Astrocyte (in vitro differentiated cells and primary cell): ENCODE results near the gene SH2D7. TPM values are rescaled to one million over a fixed set of nuclear protein-coding genes. Genes with fewer than 3 reads are reported as not detected.

Source experiments
- DNase-seq: peaks from one replicate; pipeline ENCODE4 v3.0.0-alpha.2; 2010; ENCODE audit warnings: low read depth
- FAIRE-seq: peaks from 2 replicates; lab custom pipeline; 2011; peaks lifted over from hg19 to GRCh38; lab: Jason Lieb, UNC
- H2AFZ ChIP-seq: 2 replicates; pipeline ENCODE4 v1.6.0; 2012; ENCODE audit warnings: low read depth, low read length, inconsistent platforms
- H3K27ac ChIP-seq: 2 replicates; pipeline ENCODE4 v1.5.1; 2011; ENCODE audit warnings: low read depth, low read length, inconsistent platforms
- H3K27me3 ChIP-seq: 2 replicates; pipeline ENCODE4 v1.6.0; 2011; ENCODE audit warnings: low read length, inconsistent platforms; ENCODE audit not compliant: insufficient read depth
- H3K36me3 ChIP-seq: 2 replicates; pipeline ENCODE4 v1.5.1; 2011; ENCODE audit warnings: low read length, inconsistent platforms; ENCODE audit not compliant: insufficient read depth
- H3K4me1 ChIP-seq: 2 replicates; pipeline ENCODE4 v1.5.1; 2011; ENCODE audit warnings: low read length, inconsistent platforms; ENCODE audit not compliant: insufficient read depth
- H3K4me2 ChIP-seq: 2 replicates; pipeline ENCODE4 v1.6.0; 2012; ENCODE audit warnings: low read length, inconsistent platforms
- H3K4me3 ChIP-seq: 2 replicates; pipeline ENCODE4 v1.5.1; 2011; ENCODE audit warnings: low read depth, mild to moderate bottlenecking, low read length, inconsistent platforms; ENCODE audit not compliant: insufficient read depth
- H3K79me2 ChIP-seq: 2 replicates; pipeline ENCODE4 v1.6.0; 2012; ENCODE audit warnings: mild to moderate bottlenecking, low read length, inconsistent platforms; ENCODE audit not compliant: insufficient read depth
- H3K9ac ChIP-seq: 2 replicates; pipeline ENCODE4 v1.6.0; 2012; ENCODE audit warnings: mild to moderate bottlenecking, low read length, inconsistent platforms
- H3K9me3 ChIP-seq: 2 replicates; pipeline ENCODE4 v1.5.1; 2012; ENCODE audit warnings: low read depth, mild to moderate bottlenecking, low read length, inconsistent platforms; ENCODE audit not compliant: insufficient read depth
- H4K20me1 ChIP-seq: 2 replicates; pipeline ENCODE4 v1.6.0; 2012; ENCODE audit warnings: low read length, inconsistent platforms; ENCODE audit not compliant: insufficient read depth
- H3K27ac Mint-ChIP-seq: one replicate; pipeline ENCODE4 v1.8.0; 2021; ENCODE audit warnings: mild to moderate bottlenecking, mixed read lengths; ENCODE audit not compliant: unreplicated experiment
- H3K27me3 Mint-ChIP-seq: one replicate; pipeline ENCODE4 v1.8.0; 2021; ENCODE audit warnings: low read depth, mixed read lengths; ENCODE audit not compliant: unreplicated experiment
- H3K36me3 Mint-ChIP-seq: one replicate; pipeline ENCODE4 v1.8.0; 2021; ENCODE audit warnings: low read depth, mixed read lengths; ENCODE audit not compliant: unreplicated experiment
- H3K4me1 Mint-ChIP-seq: one replicate; pipeline ENCODE4 v1.8.0; 2021; ENCODE audit warnings: low read depth, mixed read lengths; ENCODE audit not compliant: unreplicated experiment
- H3K4me3 Mint-ChIP-seq: one replicate; pipeline ENCODE4 v1.8.0; 2021; ENCODE audit warnings: mild to moderate bottlenecking, moderate library complexity, mixed read lengths; ENCODE audit not compliant: unreplicated experiment
- H3K9me3 Mint-ChIP-seq: one replicate; pipeline ENCODE4 v1.8.0; 2021; ENCODE audit warnings: mild to moderate bottlenecking, mixed read lengths; ENCODE audit not compliant: unreplicated experiment
- EZH2 ChIP-seq: IDR thresholded peaks from 2 replicates; pipeline ENCODE4 v1.6.1; 2012; ENCODE audit warnings: mild to moderate bottlenecking, low read length, inconsistent platforms; ENCODE audit not compliant: insufficient read depth
- total RNA-seq: library from RNA; stranded (reverse); gene quantifications from 2 replicates; pipeline ENCODE4 v1.2.1, GENCODE V29; 2021
- TF ChIP-seq, protein P1 (sequence below): IDR thresholded peaks from 2 replicates; pipeline ENCODE4 v1.5.1; 2011; ENCODE audit warnings: low read depth, mild to moderate bottlenecking, inconsistent platforms, low read length, moderate library complexity; ENCODE audit not compliant: insufficient read depth

SH2D7 gene
- total RNA-seq, 1 donor from 2014 or later: not detected

- Histone ChIP-seq H3K79me2 (no peaks in the 10 kb centered on the region), H3K36me3 (no peaks in the 10 kb centered on the region), H2AFZ (no peak overlapping the region), H3K27ac (no peak overlapping the region), H3K27me3 (no peaks in the 10 kb centered on the region), H3K4me1 (peaks cover 5% of the 10 kb centered on the region), H4K20me1 (no peaks in the 10 kb centered on the region), H3K9ac (no peak overlapping the region), H3K9me3 (no peaks in the 10 kb centered on the region), H3K4me3 (no peak overlapping the region), H3K4me2 (no peak overlapping the region)
- Mint-ChIP-seq H3K9me3 (no peaks in the 10 kb centered on the region), H3K4me1 (peaks cover 6% of the 10 kb centered on the region), H3K4me3 (no peak overlapping the region), H3K27me3 (peaks cover 10% of the 10 kb centered on the region), H3K36me3 (no peaks in the 10 kb centered on the region), H3K27ac (no peak overlapping the region)
- FAIRE-seq (no peak), DNase-seq (no peak)
- TF ChIP-seq, protein P1, sequence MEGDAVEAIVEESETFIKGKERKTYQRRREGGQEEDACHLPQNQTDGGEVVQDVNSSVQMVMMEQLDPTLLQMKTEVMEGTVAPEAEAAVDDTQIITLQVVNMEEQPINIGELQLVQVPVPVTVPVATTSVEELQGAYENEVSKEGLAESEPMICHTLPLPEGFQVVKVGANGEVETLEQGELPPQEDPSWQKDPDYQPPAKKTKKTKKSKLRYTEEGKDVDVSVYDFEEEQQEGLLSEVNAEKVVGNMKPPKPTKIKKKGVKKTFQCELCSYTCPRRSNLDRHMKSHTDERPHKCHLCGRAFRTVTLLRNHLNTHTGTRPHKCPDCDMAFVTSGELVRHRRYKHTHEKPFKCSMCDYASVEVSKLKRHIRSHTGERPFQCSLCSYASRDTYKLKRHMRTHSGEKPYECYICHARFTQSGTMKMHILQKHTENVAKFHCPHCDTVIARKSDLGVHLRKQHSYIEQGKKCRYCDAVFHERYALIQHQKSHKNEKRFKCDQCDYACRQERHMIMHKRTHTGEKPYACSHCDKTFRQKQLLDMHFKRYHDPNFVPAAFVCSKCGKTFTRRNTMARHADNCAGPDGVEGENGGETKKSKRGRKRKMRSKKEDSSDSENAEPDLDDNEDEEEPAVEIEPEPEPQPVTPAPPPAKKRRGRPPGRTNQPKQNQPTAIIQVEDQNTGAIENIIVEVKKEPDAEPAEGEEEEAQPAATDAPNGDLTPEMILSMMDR: no peak
- no peak for TF ChIP-seq EZH2
Observed at GRCh38 chr15:78133801-78134200, 41.4 kb downstream of the SH2D7 start.

- no peak for FAIRE-seq
- no peaks in the 10 kb centered on the region for H3K9me3 ChIP-seq
- no peaks in the 10 kb centered on the region for H3K9me3 Mint-ChIP-seq
Observed at GRCh38 chr15:78139578-78139977, 47.2 kb downstream of the SH2D7 start.

GRCh38 chr15:78140292-78140691 lies 47.9 kb downstream of the SH2D7 start:
- Histone ChIP-seq H3K27ac (no peak overlapping the region), H3K27me3 (no peaks in the 10 kb centered on the region), H3K36me3 (no peaks in the 10 kb centered on the region), H3K9me3 (no peaks in the 10 kb centered on the region), H3K9ac (no peak overlapping the region), H3K4me3 (no peak overlapping the region), H4K20me1 (no peaks in the 10 kb centered on the region), H2AFZ (no peak overlapping the region), H3K79me2 (no peaks in the 10 kb centered on the region), H3K4me1 (no peaks in the 10 kb centered on the region), H3K4me2 (no peak overlapping the region)
- TF ChIP-seq EZH2: no peak
- TF ChIP-seq, protein P1: no peak
- peaks cover 2% of the 10 kb centered on the region for H3K4me1 Mint-ChIP-seq
- no peaks in the 10 kb centered on the region for H3K36me3 Mint-ChIP-seq
- no peak overlapping the region for H3K27ac Mint-ChIP-seq
- H3K4me3 Mint-ChIP-seq: no peak overlapping the region
- no peak for FAIRE-seq
- DNase-seq: no peak
- H3K9me3 Mint-ChIP-seq: no peaks in the 10 kb centered on the region
- H3K27me3 Mint-ChIP-seq: peaks cover 7% of the 10 kb centered on the region

More at GRCh38 chr15:78139578-78139977, 47.2 kb downstream of the SH2D7 start:
- H3K27ac Mint-ChIP-seq: no peak overlapping the region
- Histone ChIP-seq H3K9ac (no peak overlapping the region), H3K4me2 (no peak overlapping the region), H3K4me1 (no peaks in the 10 kb centered on the region), H3K79me2 (no peaks in the 10 kb centered on the region), H3K4me3 (no peak overlapping the region), H3K27me3 (no peaks in the 10 kb centered on the region), H3K27ac (no peak overlapping the region), H3K36me3 (no peaks in the 10 kb centered on the region), H2AFZ (no peak overlapping the region), H4K20me1 (no peaks in the 10 kb centered on the region)
- H3K4me1 Mint-ChIP-seq: peaks cover 2% of the 10 kb centered on the region
- TF ChIP-seq, protein P1: no peak
- no peak for TF ChIP-seq EZH2
- no peak for DNase-seq
- H3K27me3 Mint-ChIP-seq: peaks cover 7% of the 10 kb centered on the region
- no peaks in the 10 kb centered on the region for H3K36me3 Mint-ChIP-seq
- H3K4me3 Mint-ChIP-seq: no peak overlapping the region
